GM19240 (cell line): Measurements from ENCODE around the gene CITED1.
A peak's percentile ranks its signal among the peaks of the same experiment; 100 is the strongest.

Experiments used
- DNase-seq: peaks from one replicate; pipeline ENCODE4 v3.0.0; 2011; ENCODE audit warnings: low spot score; ENCODE audit not compliant: insufficient read length

The CITED1 gene

DNA sequence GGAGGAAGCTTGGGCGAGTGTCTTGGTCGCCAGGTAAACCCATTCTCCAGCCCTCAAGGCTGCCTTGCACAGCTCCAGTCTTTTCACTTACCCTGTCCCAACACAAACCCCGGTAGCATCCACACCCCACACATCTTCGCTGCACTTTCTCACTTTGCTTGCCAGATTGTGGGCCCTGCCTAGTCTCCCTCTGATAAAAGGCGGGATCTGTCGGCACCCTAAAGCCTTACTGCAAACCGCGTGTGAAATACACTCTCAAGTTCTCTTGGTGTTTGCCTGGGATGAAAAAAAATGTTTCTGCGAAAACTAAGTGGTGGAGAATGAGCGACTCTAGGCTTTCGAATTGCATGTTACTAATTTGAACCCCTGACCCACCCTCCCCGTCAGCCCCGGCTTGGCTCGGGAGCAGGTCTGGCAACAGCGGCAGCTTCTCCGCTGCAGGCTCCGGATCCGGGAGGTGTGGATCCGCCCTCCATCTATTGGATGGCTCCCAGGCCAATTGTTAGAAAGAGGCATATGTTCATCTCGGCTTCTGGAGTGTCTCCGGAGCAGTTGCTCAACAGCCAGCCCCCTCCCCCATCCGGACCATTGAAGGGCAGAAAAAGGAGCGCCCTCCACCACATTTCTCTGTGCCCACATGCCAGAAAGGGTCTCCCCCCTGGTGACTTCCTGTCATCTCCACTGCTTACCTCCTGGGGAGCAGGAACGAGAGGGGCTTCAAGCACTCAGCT lies 3.0 kb upstream of the CITED1 start:
- peak; percentile 53 for DNase-seq

DNA sequence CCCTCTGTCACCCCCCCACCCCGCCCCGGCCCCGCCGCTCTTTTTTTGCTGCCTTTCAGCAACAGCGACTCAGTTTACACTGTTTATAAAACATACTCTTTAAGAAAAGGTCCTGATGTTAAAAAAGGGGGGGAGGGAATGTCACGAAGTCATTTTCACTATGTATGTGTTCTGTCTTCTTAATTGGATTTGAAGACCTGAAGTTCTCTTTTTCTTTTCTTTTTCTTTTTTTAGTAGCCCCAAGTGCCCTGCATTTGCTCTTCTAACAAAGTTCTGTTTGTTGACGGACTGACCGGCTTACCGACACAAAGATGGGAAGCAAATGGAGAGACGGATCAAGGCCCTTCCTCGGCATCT lies 2.5 kb upstream of the CITED1 start:
- no peak for DNase-seq

DNA sequence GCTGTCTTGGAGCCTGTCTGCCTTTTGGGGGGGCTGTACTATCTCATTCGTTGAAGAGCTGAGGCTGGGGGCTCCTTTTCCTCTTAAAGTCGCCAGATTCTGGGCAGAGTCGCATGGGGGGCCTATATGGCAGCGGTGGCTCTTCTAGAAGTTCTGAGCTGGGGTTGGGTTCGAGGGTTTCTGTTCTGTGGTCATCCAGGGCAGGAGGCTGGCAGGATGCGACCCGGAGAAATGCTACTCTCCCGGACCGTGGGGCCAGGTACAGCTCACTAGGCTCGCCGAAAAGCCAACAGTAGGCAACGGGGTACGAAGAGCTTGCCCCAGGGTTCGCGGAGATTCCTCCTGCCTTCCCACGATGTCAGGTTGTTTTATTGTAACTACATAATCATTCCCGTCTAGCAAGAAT lies 1.9 kb upstream of the CITED1 start:
- no peak for DNase-seq

DNA sequence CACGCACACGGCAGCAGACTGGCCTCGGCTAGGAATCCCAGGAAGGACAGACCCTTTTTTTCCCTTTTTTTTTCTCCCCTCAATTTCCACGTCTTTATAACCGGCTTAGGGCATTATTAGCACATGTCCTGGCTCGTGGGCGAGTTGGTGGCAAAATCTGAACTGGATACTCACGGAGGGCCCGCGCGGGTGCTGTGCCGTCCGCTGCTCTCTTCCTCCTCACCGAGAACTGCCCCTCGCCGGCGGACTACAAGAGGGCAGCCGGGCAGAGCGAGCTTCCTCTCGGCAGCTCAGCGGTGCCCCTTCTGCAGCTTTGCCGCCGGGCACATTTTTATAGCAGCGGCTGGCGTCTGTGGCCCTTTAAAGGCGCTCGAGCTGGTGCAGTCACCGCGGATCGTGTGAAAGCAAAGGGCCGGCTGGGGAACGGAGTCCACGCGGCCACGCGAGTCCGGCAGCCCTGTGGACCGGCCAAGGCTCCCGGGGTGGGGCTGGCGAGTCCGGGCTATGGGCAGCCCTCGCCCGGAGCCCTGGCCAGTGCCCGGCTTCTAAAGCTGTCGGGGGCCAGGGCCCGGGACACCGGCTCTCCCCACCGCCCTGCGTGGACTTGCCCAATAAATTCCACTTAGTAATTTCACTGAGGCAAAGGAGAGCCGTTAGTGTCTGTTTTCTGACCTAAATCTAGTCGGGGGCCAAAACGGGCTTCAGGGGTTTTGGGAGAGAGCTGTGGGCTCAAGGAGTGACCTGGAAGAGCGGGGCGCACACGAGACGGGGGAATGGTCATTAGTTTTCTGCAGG lies 1.3 kb upstream of the CITED1 start:
- DNase-seq: no peak

DNA sequence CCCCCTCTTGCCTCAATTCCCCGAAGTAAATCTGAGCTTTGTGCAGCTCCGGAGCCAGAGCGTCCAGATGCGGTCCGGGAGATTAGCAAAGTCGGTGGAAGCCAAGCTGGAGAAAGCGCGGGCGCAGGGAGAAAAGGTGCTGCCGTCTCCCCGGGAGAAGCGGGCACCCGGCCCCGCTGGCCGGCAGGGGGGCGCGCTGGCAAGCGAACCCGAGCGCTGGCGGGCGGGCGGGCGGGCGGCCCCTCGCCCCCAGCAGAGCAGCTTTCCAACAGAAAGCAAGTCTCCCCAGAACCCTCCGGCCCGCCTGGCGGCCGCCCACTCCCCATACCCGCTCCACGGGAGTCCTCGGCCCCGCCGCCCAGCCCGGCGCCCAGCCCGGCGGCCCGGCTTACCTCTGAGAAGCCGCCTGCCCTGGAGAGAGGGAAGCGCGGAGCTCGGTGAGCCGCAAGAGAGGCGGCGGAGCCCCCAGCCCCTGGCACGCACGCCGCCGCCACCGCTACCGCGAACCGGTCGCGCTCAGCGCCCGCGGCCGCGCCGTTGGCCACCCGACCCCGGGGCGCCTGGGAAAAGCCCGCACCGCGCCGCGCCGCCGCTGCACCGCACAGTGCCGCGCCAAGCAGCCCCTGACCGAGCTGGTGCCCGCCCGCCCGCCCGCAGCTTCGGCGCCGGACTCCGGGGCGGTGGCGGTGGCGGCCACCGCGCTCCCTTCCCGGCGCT lies 529 bp upstream of the CITED1 start:
- no peak for DNase-seq

DNA sequence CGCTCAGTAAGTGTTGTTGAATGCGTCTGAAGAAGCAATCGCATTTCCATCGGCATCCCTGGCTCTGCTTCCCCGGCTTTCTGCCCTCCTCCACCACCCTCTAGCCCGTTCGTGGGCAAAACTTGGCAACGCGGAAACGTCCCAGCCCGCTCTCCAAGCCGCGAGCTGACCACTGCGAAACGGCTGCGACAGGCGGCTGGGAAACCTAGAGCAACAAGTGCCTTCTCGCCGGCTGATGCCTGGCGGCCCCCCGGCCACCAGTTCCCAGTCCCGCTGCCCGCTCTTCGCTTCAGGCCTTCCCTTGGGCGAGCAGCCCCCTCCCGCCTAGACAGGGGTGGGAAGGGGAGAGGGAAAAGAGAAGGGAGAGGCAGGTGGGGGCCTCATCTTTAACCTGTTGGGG lies 837 bp downstream of the CITED1 start:
- DNase-seq: no peak

DNA sequence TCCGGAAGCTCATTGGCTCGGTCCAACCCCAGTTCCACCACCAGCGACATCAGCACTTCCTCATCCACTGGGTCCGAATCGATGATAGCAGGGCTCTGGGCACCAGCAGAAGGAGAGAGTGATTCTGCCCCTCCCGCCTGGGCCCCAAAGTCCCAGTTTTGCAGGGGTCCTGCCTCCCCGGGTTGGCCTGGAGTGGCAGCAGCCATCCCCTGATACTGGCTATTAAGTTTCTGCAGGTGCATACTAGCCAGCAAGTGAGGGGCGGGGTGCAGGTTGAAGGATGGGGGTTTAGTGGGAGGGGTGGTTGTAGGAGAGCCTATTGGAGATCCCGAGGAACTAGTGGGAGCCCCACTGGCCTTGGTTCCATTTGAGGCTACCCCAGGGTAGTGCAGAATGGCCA lies 3.9 kb downstream of the CITED1 start:
- no peak for DNase-seq

DNA sequence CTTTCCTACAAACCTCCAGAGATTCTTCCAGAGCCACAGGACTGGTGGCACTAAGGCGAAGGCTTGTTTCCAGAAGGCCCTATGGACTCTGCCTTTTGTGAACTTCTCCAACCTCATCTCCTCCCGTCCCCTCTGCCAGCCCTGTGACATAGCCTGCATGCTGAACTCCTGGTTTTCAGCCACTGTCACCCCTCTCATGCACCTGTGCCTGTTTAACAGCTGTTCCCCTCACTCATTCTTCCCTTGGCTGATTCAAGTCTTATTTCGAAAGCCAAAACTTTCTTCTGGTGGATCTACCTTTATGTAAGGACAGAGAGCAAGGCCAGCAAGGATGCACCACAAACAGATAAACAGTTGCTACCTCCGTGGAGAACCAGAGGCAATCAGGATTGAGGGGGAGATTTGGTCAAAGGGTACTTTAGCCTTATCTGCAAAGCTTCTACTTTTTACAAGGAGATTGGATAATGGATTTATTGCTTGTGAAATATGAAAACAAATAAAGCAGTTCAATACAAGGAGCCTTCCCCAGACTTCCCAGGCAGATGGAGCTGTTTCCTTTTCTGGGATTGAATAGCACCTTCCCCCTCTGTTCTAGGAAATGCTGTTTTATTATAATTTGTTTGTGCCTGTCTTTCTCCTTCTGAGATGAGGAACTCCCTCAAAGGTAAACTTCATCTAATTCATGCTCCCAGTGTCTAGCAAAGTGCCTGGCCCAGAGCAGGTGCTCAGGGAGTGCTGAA lies 5.7 kb downstream of the CITED1 start:
- no peak for DNase-seq

DNA sequence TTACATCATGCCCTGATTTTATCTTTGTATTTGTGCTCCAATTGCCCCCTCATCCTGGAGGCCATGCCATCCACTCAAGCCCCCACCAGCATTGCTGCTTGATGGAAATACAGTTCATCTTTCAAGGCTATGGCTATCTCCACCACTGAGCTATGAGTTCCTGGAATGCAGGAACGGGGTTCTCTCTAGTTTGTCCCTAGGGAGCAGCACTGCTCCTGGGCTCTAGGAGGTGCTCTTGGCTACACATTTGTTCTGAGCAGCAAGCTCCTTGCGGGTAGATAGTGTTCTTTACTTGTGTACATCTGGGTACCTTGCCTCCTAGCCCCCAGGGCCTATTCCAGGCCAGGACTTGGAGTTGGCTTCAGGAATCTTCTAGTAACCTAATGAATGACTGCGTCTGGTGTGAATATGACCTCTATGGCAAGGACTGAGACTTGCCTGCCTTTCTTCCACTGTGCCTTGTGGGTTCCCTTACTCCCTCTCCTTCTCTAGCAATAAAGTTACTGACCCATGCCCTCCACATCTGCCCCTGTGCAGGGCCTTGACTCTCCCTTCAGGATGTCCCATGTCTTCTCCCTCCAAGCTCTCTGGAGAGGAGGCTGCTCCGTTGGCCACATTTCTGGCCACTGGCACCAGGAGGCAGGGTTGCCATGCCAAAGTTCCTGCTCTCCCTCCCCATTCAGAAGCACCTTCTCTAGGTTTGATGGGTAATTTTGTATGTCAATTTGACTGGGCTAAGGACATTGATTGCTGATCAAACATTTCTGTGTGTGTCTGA lies 7.6 kb downstream of the CITED1 start:
- no peak for DNase-seq

DNA sequence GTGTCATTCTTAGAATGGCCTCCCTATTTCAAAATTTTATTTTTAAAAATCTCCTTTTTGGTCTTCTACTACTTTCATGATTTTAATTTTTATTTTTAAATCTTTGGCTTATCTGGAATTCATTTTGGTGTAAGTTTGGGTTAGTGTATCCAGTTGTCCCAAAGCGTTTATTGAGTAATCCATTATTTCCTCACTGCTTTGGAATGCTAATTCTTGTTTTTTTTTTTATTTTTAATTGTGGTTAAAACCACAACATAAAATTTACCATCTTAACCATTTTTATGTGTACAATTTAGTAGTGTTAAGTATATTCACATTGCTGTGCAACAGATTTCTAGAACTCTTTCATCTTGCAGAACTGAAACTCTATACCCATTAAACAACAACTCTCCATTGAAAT lies 8.7 kb downstream of the CITED1 start:
- DNase-seq: no peak

DNA sequence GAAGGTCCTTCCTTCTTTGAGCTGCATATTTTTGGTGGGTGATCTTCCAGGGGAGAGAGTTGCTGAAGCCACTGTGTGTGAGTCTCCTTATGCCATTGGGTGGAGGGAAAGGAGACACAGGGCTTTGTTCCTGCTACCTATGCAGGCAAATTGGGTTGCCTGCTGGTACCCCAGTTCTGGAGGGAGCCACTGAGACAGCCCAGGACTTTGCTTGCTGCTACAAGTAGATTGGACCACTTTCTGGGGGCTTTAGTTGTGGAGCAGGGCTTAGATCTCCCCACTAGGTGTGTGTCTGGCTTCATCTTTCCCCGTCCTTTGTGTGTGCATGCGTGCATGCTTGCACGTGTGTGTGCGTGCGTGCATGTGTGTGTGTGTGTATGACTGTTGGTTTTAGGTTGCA lies 10.0 kb downstream of the CITED1 start:
- DNase-seq: no peak

DNA sequence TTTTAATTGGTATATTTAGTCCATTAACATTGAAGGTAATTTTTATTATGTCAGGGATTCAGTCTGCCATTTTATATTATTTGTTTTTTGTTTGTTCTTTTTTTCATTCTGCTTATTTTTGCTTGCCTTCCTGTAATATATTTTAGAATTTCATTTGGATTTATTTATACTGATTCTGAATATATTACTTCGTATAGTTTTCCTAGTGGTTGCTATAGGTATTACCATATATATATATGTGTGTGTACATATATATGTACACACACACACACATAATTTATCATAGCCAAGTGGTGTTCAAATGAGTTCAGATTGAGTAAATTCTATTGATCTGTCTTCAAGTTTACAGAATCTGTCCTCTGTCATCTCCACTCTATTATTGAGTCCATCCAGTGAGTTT lies 11.2 kb downstream of the CITED1 start:
- no peak for DNase-seq

DNA sequence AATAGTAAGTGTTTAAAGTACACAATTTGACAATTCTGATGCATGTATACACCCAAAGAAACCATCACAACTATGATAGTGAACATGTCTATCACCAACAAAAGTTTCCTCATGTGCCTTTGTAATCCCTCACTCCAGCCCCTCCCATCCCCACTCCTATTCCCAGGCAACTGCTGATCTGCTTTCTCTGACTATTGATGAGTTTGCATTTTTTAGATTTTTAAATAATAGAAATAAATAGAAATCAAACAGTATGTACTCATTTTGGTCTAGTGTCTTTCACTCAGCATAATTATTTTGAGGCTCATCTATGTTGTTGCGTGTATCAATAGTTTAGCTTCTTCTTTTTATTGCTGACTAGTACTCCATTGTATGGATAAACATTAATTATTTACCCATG lies 23.4 kb downstream of the CITED1 start:
- DNase-seq: no peak

DNA sequence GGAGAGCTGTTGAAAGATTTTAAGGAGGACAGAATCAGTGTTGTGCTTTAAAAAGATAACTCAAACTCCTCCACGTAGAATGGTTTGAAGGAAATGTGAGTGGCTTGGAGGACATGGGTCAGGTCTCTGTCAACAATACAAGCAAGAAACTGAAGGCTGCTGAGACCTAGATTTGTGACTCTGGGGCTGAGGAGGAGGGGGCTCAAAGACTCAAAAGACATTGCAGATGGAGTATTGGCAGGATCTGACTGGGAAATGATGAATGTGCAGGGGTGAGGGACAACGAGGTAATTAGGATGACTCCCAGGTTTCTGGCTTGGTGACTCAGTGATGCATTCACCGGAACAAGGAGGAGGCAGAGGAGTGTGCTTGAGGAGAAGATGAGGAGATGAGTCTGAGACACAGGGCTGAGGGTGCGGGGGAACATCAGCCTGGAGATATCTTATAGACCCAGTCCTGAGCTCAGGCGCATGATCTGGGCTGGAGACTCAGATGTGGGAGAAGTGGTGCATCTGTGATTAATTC lies 25.3 kb downstream of the CITED1 start:
- DNase-seq: no peak

DNA sequence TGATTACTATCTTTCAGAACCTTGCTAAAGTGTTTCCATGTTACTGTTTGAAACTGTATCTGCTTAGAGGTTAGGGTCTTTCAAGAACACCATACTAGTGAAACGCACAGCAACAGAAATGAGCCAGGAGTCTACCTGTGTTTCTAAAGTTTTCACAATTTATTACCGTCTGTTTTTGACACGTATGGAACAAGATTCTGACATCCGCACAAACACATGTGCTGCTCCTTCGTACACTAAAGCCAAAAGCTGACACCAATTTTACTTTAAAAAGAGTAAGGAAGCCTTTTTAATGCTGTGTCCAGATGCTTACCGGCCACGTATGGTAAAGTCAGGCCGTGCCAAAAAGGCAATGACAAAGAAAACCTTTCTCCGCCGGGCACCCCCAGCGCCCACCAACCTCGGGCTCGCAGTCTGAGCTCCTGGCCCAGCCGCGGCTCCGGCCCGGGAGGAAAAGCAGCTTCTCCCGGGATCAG lies 29.2 kb downstream of the CITED1 start:
- no peak for DNase-seq

DNA sequence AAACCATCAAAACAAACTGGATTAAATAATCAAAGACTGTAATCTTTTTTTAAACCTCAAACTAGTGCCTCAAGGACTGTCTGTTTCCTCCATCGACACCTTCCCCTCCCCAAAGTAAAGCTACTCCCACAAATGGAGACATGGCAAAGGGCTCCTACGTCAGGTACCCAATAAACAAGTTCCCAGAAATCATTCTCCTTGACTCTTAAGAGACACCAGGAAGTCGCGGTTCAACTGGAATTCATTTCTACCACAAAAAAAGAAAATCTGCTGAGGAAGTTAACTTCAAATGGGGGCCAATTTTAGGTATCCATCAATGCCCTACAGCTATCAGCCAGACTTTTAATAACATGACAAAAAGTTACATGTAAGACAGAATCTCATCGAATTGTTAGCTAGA lies 31.2 kb downstream of the CITED1 start:
- DNase-seq: no peak

DNA sequence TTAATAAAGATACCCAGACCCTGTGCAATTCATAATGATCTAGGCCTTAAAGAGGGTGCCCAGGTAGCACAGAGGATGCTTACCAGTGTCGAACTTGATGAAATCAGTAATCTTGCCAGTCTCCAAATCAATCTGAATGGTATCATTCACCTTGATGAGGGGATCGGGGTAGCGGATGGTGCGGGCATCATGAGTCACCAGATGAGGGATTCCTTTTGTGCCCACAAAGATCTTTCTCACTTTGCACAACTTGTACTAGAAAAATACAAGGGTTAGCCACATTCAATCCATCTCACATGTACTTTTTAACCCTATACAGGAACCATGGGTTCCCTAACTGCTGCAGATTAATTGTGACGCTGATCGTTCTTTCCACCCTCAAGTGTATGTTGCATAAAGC lies 32.0 kb downstream of the CITED1 start:
- no peak for DNase-seq

DNA sequence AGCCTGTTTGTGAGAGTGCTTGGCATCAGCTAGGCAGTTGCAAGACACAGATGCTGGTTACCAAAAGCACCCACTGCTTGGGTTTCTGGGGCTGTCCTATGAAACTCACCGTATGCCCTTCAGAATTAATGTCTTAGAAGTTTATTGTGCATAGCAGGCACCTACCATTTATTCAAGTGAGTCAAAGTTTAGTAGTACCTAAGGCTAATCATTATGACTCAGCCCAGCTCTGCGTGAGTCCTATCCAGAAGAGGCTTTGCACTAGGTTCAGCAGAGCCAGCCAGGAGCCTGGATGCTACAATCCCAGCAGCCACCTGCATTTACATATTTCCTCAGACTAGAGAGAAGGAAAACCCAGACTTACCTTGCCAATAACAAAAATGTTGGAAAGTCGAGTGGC lies 32.8 kb downstream of the CITED1 start:
- DNase-seq: no peak

DNA sequence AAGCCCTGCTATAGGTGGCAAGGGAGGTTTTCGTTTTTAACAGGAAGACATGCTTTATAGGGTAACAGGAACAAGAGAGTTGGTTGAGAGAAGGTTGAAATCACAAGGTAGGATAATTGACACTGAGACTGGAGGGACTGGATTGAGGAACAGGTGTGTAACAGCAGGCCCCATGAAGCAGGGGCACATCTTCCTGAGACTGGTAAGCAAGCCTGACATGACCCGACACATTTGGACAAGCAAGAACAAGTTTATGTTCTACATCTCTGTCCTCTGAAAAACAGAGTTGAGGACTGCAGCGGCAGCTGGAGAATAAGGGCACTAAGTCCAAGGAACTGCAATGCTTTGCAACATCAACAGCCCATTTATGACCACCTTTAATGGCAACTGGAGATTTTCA lies 33.9 kb downstream of the CITED1 start:
- DNase-seq: no peak

DNA sequence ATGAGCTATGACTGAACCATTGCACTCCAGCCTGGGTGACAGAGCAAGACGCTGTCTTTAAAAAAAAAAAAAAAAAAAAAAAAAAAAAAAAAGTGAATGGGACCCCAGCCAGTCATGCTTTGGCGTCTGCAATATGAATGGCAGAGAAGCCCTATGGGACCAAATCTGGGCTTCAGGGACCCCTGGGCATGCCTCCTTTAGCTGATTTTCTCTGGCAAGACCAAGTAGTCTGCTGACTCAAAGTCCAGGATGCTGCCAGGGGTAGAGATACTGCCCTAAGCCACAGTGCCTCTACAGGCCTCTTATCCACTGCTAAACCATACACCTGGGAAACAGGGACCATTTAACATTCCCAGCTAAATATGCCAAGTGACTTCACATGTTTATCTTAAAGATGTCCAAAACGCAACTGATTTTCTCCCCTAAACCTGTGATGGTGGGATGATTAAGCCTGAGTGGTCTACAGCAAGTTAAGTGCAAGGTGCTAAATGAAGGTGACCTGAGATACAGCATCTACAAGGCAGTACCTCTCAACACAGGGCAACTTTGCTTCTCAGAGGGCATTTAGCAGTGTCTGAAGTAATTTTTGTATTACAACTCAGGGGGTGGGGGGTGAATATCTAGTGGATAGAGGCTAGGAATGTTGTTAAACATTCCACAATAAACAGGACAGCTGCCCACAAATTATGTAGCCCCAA lies 34.5 kb downstream of the CITED1 start:
- DNase-seq: no peak
